GM12878 (cell line): ENCODE results near the gene DDX39B. TPM values are rescaled to one million over a fixed set of nuclear protein-coding genes. Genes with fewer than 3 reads are reported as not detected.

Experiments
- BCL11A ChIP-seq: IDR thresholded peaks from 2 replicates; pipeline ENCODE4 v1.6.1; 2011; ENCODE audit warnings: low read depth, low read length
- CEBPB ChIP-seq, 2 experiments: fragments of 150-350 bp in 1 of 2; IDR thresholded peaks; 2 replicates each; pipeline ENCODE4 v1.6.1; 2012 to 2014; ENCODE audit warnings: low read depth in 2 of 2, low read length in 2 of 2, borderline replicate concordance in 1 of 2, inconsistent platforms in 1 of 2
- E2F8 ChIP-seq: fragments of 450-650 bp; IDR thresholded peaks from 2 replicates; pipeline ENCODE4 v1.6.1; 2018; ENCODE audit warnings: mild to moderate bottlenecking, low read depth, moderate library complexity; ENCODE audit not compliant: partially characterized antibody
- E4F1 ChIP-seq: fragments of 450-650 bp; IDR thresholded peaks from 2 replicates; pipeline ENCODE4 v1.6.1; 2018; ENCODE audit warnings: borderline replicate concordance, mild to moderate bottlenecking; ENCODE audit not compliant: partially characterized antibody
- ESRRA ChIP-seq: IDR thresholded peaks from 2 replicates; pipeline ENCODE4 v1.6.1; 2012; ENCODE audit warnings: mild to moderate bottlenecking, low read length, improper control_type of control experiment
- FOXM1 ChIP-seq: IDR thresholded peaks from 2 replicates; pipeline ENCODE4 v1.6.1; 2012; ENCODE audit warnings: low read depth, mild to moderate bottlenecking, inconsistent platforms, low read length, moderate library complexity
- JUNB ChIP-seq: IDR thresholded peaks from 2 replicates; pipeline ENCODE4 v1.6.1; 2016; ENCODE audit warnings: antibody characterized with exemption, mild to moderate bottlenecking
- KDM1A ChIP-seq: fragments of 200-600 bp; sonication (generic); IDR thresholded peaks from 2 replicates; pipeline ENCODE4 v1.6.1; 2016; ENCODE audit warnings: borderline replicate concordance
- KLF5 ChIP-seq: fragments of 450-650 bp; IDR thresholded peaks from 2 replicates; pipeline ENCODE4 v1.6.1; 2014; ENCODE audit warnings: mild to moderate bottlenecking; ENCODE audit not compliant: partially characterized antibody
- MEF2B ChIP-seq: fragments of 450-650 bp; IDR thresholded peaks from 2 replicates; pipeline ENCODE4 v1.6.1; 2018; ENCODE audit warnings: mild to moderate bottlenecking, moderate library complexity; ENCODE audit not compliant: partially characterized antibody, poor library complexity, severe bottlenecking
- MXI1 ChIP-seq: fragments of 150-350 bp; IDR thresholded peaks from 2 replicates; pipeline ENCODE4 v1.6.1; 2011; ENCODE audit warnings: low read depth, mild to moderate bottlenecking, inconsistent platforms, low read length, improper control_type of control experiment
- NR2C1 ChIP-seq: fragments of 450-650 bp; IDR thresholded peaks from 2 replicates; pipeline ENCODE4 v1.6.1; 2017; ENCODE audit warnings: antibody characterized with exemption, mild to moderate bottlenecking, moderate library complexity
- POLR2A ChIP-seq: IDR thresholded peaks from 2 replicates; pipeline ENCODE4 v1.6.1; 2011; ENCODE audit warnings: low read depth, mild to moderate bottlenecking, low read length
- POU2F2 ChIP-seq: IDR thresholded peaks from 3 replicates; pipeline ENCODE4 v1.6.1; 2011; ENCODE audit warnings: low read depth, mild to moderate bottlenecking, low read length, borderline replicate concordance
- RCOR1 ChIP-seq: conservative IDR thresholded peaks from 2 replicates; pipeline ENCODE4 v1.6.1; 2012; ENCODE audit warnings: low read depth, low read length, improper control_type of control experiment
- SIX5 ChIP-seq: IDR thresholded peaks from 2 replicates; pipeline ENCODE4 v1.6.1; 2011; ENCODE audit warnings: mild to moderate bottlenecking, low read depth, low read length, moderate library complexity; ENCODE audit not compliant: severe bottlenecking
- SMC3 ChIP-seq: IDR thresholded peaks from 2 replicates; pipeline ENCODE4 v1.6.1; 2011; ENCODE audit warnings: low read length, improper control_type of control experiment, borderline replicate concordance
- STAT1 ChIP-seq: fragments of 450-650 bp; conservative IDR thresholded peaks from 2 replicates; pipeline ENCODE4 v1.6.1; 2014; ENCODE audit warnings: antibody characterized with exemption, mild to moderate bottlenecking
- YY1 ChIP-seq: IDR thresholded peaks from 2 replicates; pipeline ENCODE4 v1.6.1; 2011; ENCODE audit warnings: low read depth, mild to moderate bottlenecking, low read length
- ZBED1 ChIP-seq: IDR thresholded peaks from 2 replicates; pipeline ENCODE4 v1.6.1; 2016; ENCODE audit warnings: borderline replicate concordance
- ZNF207 ChIP-seq: fragments of 450-650 bp; IDR thresholded peaks from 2 replicates; pipeline ENCODE4 v1.6.1; 2014; ENCODE audit warnings: antibody characterized with exemption, mild to moderate bottlenecking, borderline replicate concordance
- polyA plus RNA-seq, 11 experiments: library from polyadenylated mRNA; depleted of rRNA in 4 of 11; unstranded in 6 of 11; stranded (reverse) in 5 of 11; fragments of >200 nt; fragmentation: Nextera tagmentation in 4 of 11; fragmentation: Illumina TruSeq in 1 of 11; extraction: Ambion mirVana in 4 of 11; extraction: Trizol in 1 of 11; gene quantifications; 1 replicate in 1 of 11; 2 replicates in 10 of 11; pipeline versions ENCODE4 v1.2.1 to v1.2.3, GENCODE V29; 2011 to 2016; ENCODE audit warnings: inconsistent platforms in 2 of 11, missing spikeins in 2 of 11, low read depth in 1 of 11
- total RNA-seq, 4 experiments: library from RNA; depleted of rRNA in 3 of 4; stranded (reverse); fragments of >200 nt in 3 of 4; fragmentation: Illumina TruSeq in 1 of 4; extraction: Trizol in 1 of 4; gene quantifications; 2 replicates each; pipeline versions ENCODE4 v1.2.1 to v1.2.3, GENCODE V29; 2013 to 2021
- TF ChIP-seq, protein P1 (sequence below): fragments of 450-650 bp; IDR thresholded peaks from 2 replicates; pipeline ENCODE4 v1.6.1; 2016; ENCODE audit warnings: mild to moderate bottlenecking
- TF ChIP-seq, protein P2 (sequence below): IDR thresholded peaks from 2 replicates; pipeline ENCODE4 v1.6.1; 2012; ENCODE audit warnings: low read depth, low read length, improper control_type of control experiment

The DDX39B gene
- total and polyA plus RNA-seq, 10 of the 15 experiments (the other 5 are each of a cell fraction or from before 2014, with no cell fraction given), result 271 to 661 (median 330) TPM

DNA sequence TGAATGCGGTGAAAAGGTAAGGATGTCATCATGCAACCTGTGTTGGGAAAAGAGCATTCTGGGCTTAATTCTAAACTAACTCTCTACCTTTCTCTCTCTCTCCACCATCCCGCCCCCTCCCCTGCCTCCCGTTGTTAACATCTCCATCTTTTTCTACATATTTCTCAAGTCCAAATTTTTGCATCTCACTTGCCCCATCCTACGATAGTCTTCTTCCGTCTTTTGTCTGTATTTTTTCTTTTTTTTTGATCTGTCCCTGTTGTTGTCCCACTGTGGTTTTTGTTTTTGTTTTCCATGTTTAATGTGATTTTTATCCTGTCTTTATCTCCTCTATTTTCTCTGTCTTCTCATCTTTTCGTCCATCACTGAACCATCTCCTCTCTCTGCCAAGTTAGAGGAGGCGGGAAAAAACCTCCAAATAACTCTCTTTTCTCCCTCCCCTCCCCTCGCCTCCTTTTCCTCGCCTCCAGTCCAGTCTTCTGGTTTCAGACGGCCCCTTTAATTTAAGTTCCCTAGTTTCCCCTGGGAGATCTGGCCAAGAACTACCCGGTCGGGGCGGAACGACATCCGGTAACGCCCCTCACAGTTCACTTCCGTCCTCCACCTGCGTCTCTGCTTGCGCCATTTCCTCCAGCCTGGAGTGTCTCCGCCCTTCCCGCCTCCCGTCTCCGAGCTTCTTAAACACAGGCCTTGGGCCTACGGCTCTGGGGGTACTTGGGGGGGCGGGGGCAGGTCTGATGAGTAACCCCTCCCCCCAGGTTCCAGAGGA is 5.3 kb upstream of the DDX39B start, which contains the start of gene NFKBIL1 (continued):
- TF ChIP-seq, protein P1, sequence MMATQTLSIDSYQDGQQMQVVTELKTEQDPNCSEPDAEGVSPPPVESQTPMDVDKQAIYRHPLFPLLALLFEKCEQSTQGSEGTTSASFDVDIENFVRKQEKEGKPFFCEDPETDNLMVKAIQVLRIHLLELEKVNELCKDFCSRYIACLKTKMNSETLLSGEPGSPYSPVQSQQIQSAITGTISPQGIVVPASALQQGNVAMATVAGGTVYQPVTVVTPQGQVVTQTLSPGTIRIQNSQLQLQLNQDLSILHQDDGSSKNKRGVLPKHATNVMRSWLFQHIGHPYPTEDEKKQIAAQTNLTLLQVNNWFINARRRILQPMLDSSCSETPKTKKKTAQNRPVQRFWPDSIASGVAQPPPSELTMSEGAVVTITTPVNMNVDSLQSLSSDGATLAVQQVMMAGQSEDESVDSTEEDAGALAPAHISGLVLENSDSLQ, result peak; percentile 73
- TF ChIP-seq E2F8 (peak; percentile 83), BCL11A (no peak), NR2C1 (peak; percentile 90), MXI1 (0 out of 2 replicates have a peak, but pooled peaks have one; percentile 53), KDM1A (no peak), CEBPB (IDR thresholded peaks at IDR 0.05; ENCODE audit: borderline replicate concordance in 1 of 2, low read depth in 2 of 2, low read length in 2 of 2) (0 out of 4 replicates have a peak, but pooled peaks of 1 of the 2 experiments have one; percentile 11), RCOR1 (peak; percentile 78; the same call in 1 of the 2 replicates), ESRRA (peak; percentile 58), SMC3 (0 out of 2 replicates have a peak, but pooled peaks have one; percentile 29), MEF2B (peak; percentile 96), SIX5 (peak; percentile 96), STAT1 (peak; percentile 30; the same call in 1 of the 2 replicates), POLR2A (peak; percentile 69), YY1 (peak; percentile 91), JUNB (no peak), ZNF207 (no peak), E4F1 (peak; percentile 69), KLF5 (peak; percentile 43), POU2F2 (peak; percentile 71; the same call in 1 of the 3 replicates), ZBED1 (no peak), FOXM1 (0 out of 2 replicates have a peak, but pooled peaks have one; percentile 34)
- TF ChIP-seq, protein P2, sequence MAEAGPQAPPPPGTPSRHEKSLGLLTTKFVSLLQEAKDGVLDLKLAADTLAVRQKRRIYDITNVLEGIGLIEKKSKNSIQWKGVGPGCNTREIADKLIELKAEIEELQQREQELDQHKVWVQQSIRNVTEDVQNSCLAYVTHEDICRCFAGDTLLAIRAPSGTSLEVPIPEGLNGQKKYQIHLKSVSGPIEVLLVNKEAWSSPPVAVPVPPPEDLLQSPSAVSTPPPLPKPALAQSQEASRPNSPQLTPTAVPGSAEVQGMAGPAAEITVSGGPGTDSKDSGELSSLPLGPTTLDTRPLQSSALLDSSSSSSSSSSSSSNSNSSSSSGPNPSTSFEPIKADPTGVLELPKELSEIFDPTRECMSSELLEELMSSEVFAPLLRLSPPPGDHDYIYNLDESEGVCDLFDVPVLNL, result peak; percentile 53; the same call in 1 of the 2 replicates
